ENCODE data around the gene LRRC58. TPM values are rescaled to one million over a fixed set of nuclear protein-coding genes. Genes with fewer than 3 reads are reported as not detected.

Gene LRRC58
- total and polyA plus RNA-seq, 2 of the 8 experiments (the other 6 are each of a cell fraction or from before 2014, with no cell fraction given) = 4.3 to 15.4 TPM

DNA sequence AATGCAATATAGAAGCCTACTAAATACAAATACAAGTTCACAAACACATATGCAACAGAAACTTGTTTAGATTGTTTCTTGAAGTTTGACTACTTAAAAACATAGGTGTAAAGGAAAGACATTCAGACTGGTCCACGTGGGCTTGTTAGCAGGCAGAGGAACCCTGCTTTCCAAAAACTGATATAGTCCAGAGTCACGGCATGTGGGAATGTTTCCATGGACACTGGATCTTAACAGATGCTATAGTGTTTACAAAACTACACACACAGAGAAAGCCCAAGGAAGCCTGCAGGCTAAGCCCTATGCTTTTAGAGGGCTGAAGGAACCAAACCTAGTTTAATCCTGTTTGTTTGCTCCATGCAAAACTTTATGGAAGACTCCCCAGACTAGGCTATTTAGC lies 45.2 kb upstream of the LRRC58 start:
- no peaks in the 10 kb centered on the region for H3K27me3 ChIP-seq (replicated peaks in 1 of 4; ENCODE audit: control insufficient read depth in 3 of 4, extremely low read depth in 1 of 4, insufficient read depth in 3 of 4, low read length in 3 of 4)
- H2AK5ac ChIP-seq (ENCODE audit: low read depth, low read length) = no peak overlapping the region
- no peak overlapping the region for H2BK15ac ChIP-seq (ENCODE audit: low read length)
- H3K9me3 ChIP-seq (ENCODE audit: insufficient read depth in 2 of 2, low read depth in 1 of 2, low read length in 1 of 2) = no peaks in the 10 kb centered on the region
- no peak overlapping the region for H3K18ac ChIP-seq (ENCODE audit: extremely low read depth, low read length)
- H3K79me1 ChIP-seq (ENCODE audit: low read depth, low read length) = no peaks in the 10 kb centered on the region
- H4K91ac ChIP-seq (replicated peaks; ENCODE audit: insufficient read length, low read length) = no peak overlapping the region
- H3K23ac ChIP-seq (ENCODE audit: insufficient read length) = no peak overlapping the region
- no peak overlapping the region for H3K27ac ChIP-seq (ENCODE audit: low read depth, low read length)
- 100% methylated on average over 2 of the region's 2 CpGs; no CpG with 5 or more reads in 1 of the 2 experiments for WGBS, 2 experiments (ENCODE audit: extremely low coverage in 1 of 2, insufficient coverage in 1 of 2, insufficient read length in 1 of 2, insufficient replicate concordance in 2 of 2, low coverage in 1 of 2, low lambda C conversion rate in 2 of 2, missing lambda C conversion rate in 1 of 2)
- peaks cover 0 to 2% of the 10 kb centered on the region in 2 experiments for H4K20me1 ChIP-seq (replicated peaks in 1 of 2; ENCODE audit: control insufficient read depth in 1 of 2, insufficient read depth in 2 of 2, low read length in 2 of 2)
- H3K4me2 ChIP-seq (ENCODE audit: insufficient read depth in 1 of 2, low read depth in 2 of 2, low read length in 2 of 2) = no peak overlapping the region
- peaks cover 10 to 56% (median 44%) of the 10 kb centered on the region in 4 experiments; a peak in 7 of 8 replicates for H3K36me3 ChIP-seq (ENCODE audit: control insufficient read depth in 2 of 4, insufficient read depth in 4 of 4, low read length in 3 of 4)
- H3K23me2 ChIP-seq (ENCODE audit: low read depth, low read length) = no peaks in the 10 kb centered on the region
- H3K9ac ChIP-seq (replicated peaks in 1 of 4; ENCODE audit: extremely low read depth in 1 of 4, low read depth in 3 of 4, low read length in 3 of 4) = no peak overlapping the region
- H3K56ac ChIP-seq (replicated peaks; ENCODE audit: insufficient read length, low read depth, low read length) = no peak overlapping the region
- H3K4me1 ChIP-seq (replicated peaks in 1 of 4; ENCODE audit: control insufficient read depth in 3 of 4, insufficient read depth in 4 of 4, low read length in 3 of 4) = no peaks in the 10 kb centered on the region
- DNase-seq (ENCODE audit: low read depth in 1 of 2, low spot score in 2 of 2) (no peak), FAIRE-seq (no peak)
- ChIA-PET POLR2A (ENCODE audit: partially characterized antibody) (interaction anchor here (1.1 kb wide), 1 partner anchor 11 kb away, joined by 3 read pairs; no protein-coding TSS in a partner anchor), CTCF (ENCODE audit: partially characterized antibody) (interaction anchor here (1.2 to 2.0 kb wide), 2 partner anchors 22 to 165 kb away, joined by 4 to 7 read pairs; no protein-coding TSS in a partner anchor)
- no peak overlapping the region for H2BK20ac ChIP-seq (ENCODE audit: low read length)
- H2BK5ac ChIP-seq (ENCODE audit: low read depth, low read length) = no peak overlapping the region
- no peak overlapping the region for H2AFZ ChIP-seq (ENCODE audit: low read length)
- H3K4me3 ChIP-seq (ENCODE audit: extremely low read depth in 1 of 4, insufficient read depth in 2 of 4, low read depth in 3 of 4, low read length in 4 of 4) = no peak overlapping the region
- H2BK12ac ChIP-seq (ENCODE audit: low read depth, low read length) = no peak overlapping the region
- H3K79me2 ChIP-seq (ENCODE audit: control insufficient read depth in 1 of 2, insufficient read depth in 2 of 2, low read length in 2 of 2) = no peaks in the 10 kb centered on the region
- no peak overlapping the region for H4K8ac ChIP-seq (ENCODE audit: extremely low read depth, insufficient read depth, low read length)
- no peak overlapping the region for H2BK120ac ChIP-seq (replicated peaks; ENCODE audit: low read depth, low read length)
- no peak overlapping the region for H4K5ac ChIP-seq (ENCODE audit: insufficient read length, low read depth, low read length)
- H3K14ac ChIP-seq (ENCODE audit: insufficient read length) = no peak overlapping the region
- no peak overlapping the region for H3K4ac ChIP-seq (replicated peaks; ENCODE audit: insufficient read length, low read depth, low read length)
- TF ChIP-seq CHD2 (IDR thresholded peaks at IDR 0.05; ENCODE audit: low read length) = no peak
- TF ChIP-seq SUZ12 (IDR thresholded peaks at IDR 0.05; ENCODE audit: low read length) = no peak
- no peak for TF ChIP-seq TEAD4 (IDR thresholded peaks at IDR 0.05; ENCODE audit: low read depth, low read length)
- TF ChIP-seq TAF1 (IDR thresholded peaks at IDR 0.05; ENCODE audit: low read depth, low read length) = no peak
- TF ChIP-seq PHF8 (conservative IDR thresholded peaks at IDR 0.05; ENCODE audit: low read depth, low read length) = no peak
- no peak for TF ChIP-seq EGR1 (IDR thresholded peaks at IDR 0.05; ENCODE audit: borderline replicate concordance, low read depth, low read length)
- TF ChIP-seq RBBP5 (IDR thresholded peaks at IDR 0.05; ENCODE audit: borderline replicate concordance, low read depth, low read length) = no peak
- no peak for TF ChIP-seq CREB1 (IDR thresholded peaks at IDR 0.05)
- no peak for TF ChIP-seq CTBP2 (IDR thresholded peaks at IDR 0.05; ENCODE audit: borderline replicate concordance, insufficient read depth, insufficient read length, low read length)
- no peak for TF ChIP-seq RXRA (IDR thresholded peaks at IDR 0.05; ENCODE audit: insufficient read depth, low read depth, low read length)
- no peak for TF ChIP-seq HDAC2 (IDR thresholded peaks at IDR 0.05; ENCODE audit: borderline replicate concordance in 1 of 2, low read depth in 2 of 2, low read length in 2 of 2)
- TF ChIP-seq, protein P1, sequence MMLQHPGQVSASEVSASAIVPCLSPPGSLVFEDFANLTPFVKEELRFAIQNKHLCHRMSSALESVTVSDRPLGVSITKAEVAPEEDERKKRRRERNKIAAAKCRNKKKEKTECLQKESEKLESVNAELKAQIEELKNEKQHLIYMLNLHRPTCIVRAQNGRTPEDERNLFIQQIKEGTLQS (IDR thresholded peaks at IDR 0.05; ENCODE audit: insufficient read depth, low read depth, low read length) = no peak
- no peak for TF ChIP-seq ASH2L (IDR thresholded peaks at IDR 0.05; ENCODE audit: low read length)

Data from H1 (cell line).